B cell (primary cell): Measurements from ENCODE around the gene GH2. TPM values are rescaled to one million over a fixed set of nuclear protein-coding genes. Genes with fewer than 3 reads are reported as not detected.

Experiments used
- ATAC-seq: fragments of 200-7000 bp; cut with Tn5 transposase; one replicate; pipeline ENCODE4 v1.10.0; 2021; ENCODE audit warnings: low read depth, mild to moderate bottlenecking, moderate number of reproducible peaks, moderate library complexity
- CTCF ChIA-PET: fragments of 350-600 bp; sonication (Branson Sonifier 250); formaldehyde crosslinking; loops from one replicate; lab custom pipeline; 2021; ENCODE audit warnings: antibody characterized with exemption, inconsistent platforms; lab: Charles Lee
- POLR2A ChIA-PET: fragments of 350-600 bp; sonication (Branson Sonifier 250); formaldehyde crosslinking; loops from one replicate; lab custom pipeline; 2021; ENCODE audit warnings: antibody characterized with exemption; lab: Charles Lee
- DNase-seq: peaks from one replicate; pipeline ENCODE4 v3.0.0; 2013
- H2AFZ ChIP-seq: 2 replicates; pipeline ENCODE4 v1.6.1; 2012; ENCODE audit warnings: mild to moderate bottlenecking, low read depth, low read length; ENCODE audit not compliant: insufficient read depth, poor library complexity, severe bottlenecking
- H3K27ac ChIP-seq, 2 donors: 1 replicate in 1 of 2; 2 replicates in 1 of 2; pipeline ENCODE4 v1.5.1; 2012 to 2013; ENCODE audit warnings: low read length in 2 of 2, mild to moderate bottlenecking in 2 of 2, moderate library complexity in 1 of 2
- H3K27me3 ChIP-seq, 4 experiments: fragments of 200-600 bp in 1 of 4; sonication (generic) in 1 of 4; replicated peaks in 1 of 4; 1 replicate in 2 of 4; 2 replicates in 2 of 4; pipeline versions ENCODE4 v1.6.1 to v1.7.0; 2013 to 2016; ENCODE audit warnings: low read length in 3 of 4, mild to moderate bottlenecking in 2 of 4, mixed read lengths in 1 of 4, moderate library complexity in 1 of 4; ENCODE audit not compliant: insufficient read depth in 4 of 4, control insufficient read depth in 3 of 4; ENCODE audit errors: control extremely low read depth in 1 of 4
- H3K36me3 ChIP-seq, 2 experiments: replicated peaks in 1 of 2; 1 replicate in 1 of 2; 2 replicates in 1 of 2; pipeline versions ENCODE4 v1.6.1 to v1.7.1; 2013; ENCODE audit warnings: low read length in 1 of 2; ENCODE audit not compliant: insufficient read depth in 2 of 2, control insufficient read depth in 1 of 2; ENCODE audit errors: control extremely low read depth in 1 of 2, extremely low read depth in 1 of 2
- H3K4me1 ChIP-seq, 2 donors: fragments of 200-600 bp in 1 of 2; sonication (generic) in 1 of 2; 1 replicate in 1 of 2; 2 replicates in 1 of 2; pipeline versions ENCODE4 v1.5.1 to v1.6.1; 2013 to 2017; ENCODE audit warnings: low read length in 2 of 2; ENCODE audit not compliant: control insufficient read depth in 2 of 2, insufficient read depth in 2 of 2
- H3K4me2 ChIP-seq: replicated peaks from 2 replicates; pipeline ENCODE3; 2012; ENCODE audit warnings: mild to moderate bottlenecking, low read depth, low read length; ENCODE audit not compliant: poor library complexity, severe bottlenecking
- H3K4me3 ChIP-seq, 5 experiments: fragments of 200-600 bp in 1 of 5; sonication (generic) in 1 of 5; 1 replicate in 3 of 5; 2 replicates in 2 of 5; pipeline versions ENCODE4 v1.5.1 to v1.7.0; 2011 to 2016; ENCODE audit warnings: low read length in 4 of 5, mild to moderate bottlenecking in 4 of 5, low read depth in 2 of 5, control low read depth in 1 of 5, moderate library complexity in 1 of 5; ENCODE audit not compliant: insufficient read depth in 1 of 5; ENCODE audit errors: control extremely low read depth in 1 of 5, extremely low read depth in 1 of 5
- H3K79me2 ChIP-seq: fragments of 200-600 bp; sonication (generic); one replicate; pipeline ENCODE4 v1.6.0; 2016; ENCODE audit warnings: low read length; ENCODE audit not compliant: control insufficient read depth, insufficient read depth
- H3K9ac ChIP-seq: fragments of 200-600 bp; sonication (generic); 2 replicates; pipeline ENCODE4 v1.6.1; 2017; ENCODE audit warnings: mild to moderate bottlenecking, low read length, moderate library complexity
- H3K9me3 ChIP-seq, 3 donors: one replicate each; pipeline versions ENCODE4 v1.6.1 to v1.7.1; 2013; ENCODE audit warnings: low read length in 2 of 3; ENCODE audit not compliant: control insufficient read depth in 2 of 3, insufficient read depth in 1 of 3; ENCODE audit errors: control extremely low read depth in 1 of 3
- H4K20me1 ChIP-seq: 2 replicates; pipeline ENCODE4 v1.6.0; 2012; ENCODE audit warnings: mild to moderate bottlenecking, low read length; ENCODE audit not compliant: insufficient read depth, control insufficient read depth, poor library complexity, severe bottlenecking
- H3K27ac Mint-ChIP-seq: one replicate; pipeline ENCODE4 v1.8.0; 2021; ENCODE audit warnings: mixed read lengths
- H3K27me3 Mint-ChIP-seq: one replicate; pipeline ENCODE4 v1.8.0; 2021; ENCODE audit warnings: mixed read lengths
- H3K4me1 Mint-ChIP-seq: one replicate; pipeline ENCODE4 v1.8.0; 2021; ENCODE audit warnings: mixed read lengths
- H3K4me3 Mint-ChIP-seq: one replicate; pipeline ENCODE4 v1.8.0; 2021; ENCODE audit warnings: mixed read lengths
- H3K9me3 Mint-ChIP-seq: one replicate; pipeline ENCODE4 v1.8.0; 2022; ENCODE audit warnings: mixed read lengths; ENCODE audit not compliant: insufficient read depth
- CTCF ChIP-seq: fragments of 200-600 bp; IDR thresholded peaks from one replicate; pipeline ENCODE4 v1.8.0; 2022; ENCODE audit warnings: antibody characterized with exemption, mild to moderate bottlenecking
- EZH2 ChIP-seq: IDR thresholded peaks from 2 replicates; pipeline ENCODE4 v1.6.1; 2012; ENCODE audit warnings: borderline replicate concordance, low read depth, mild to moderate bottlenecking, moderate library complexity, low read length; ENCODE audit not compliant: insufficient read depth, poor library complexity, severe bottlenecking
- WGBS: methylation state at CpG from one replicate; pipeline ENCODE4 v1.1.5; 2013; ENCODE audit warnings: missing lambda C conversion rate; ENCODE audit not compliant: insufficient coverage; 5-methylcytosine and 5-hydroxymethylcytosine counted together
- intact Hi-C: fragments of 100-400 bp; cut with micrococcal nuclease; formaldehyde crosslinking; loops from one replicate; pipeline ENCODE4 v1.10.0; 2022
- polyA plus RNA-seq: library from polyadenylated mRNA; depleted of rRNA; stranded (reverse); fragments of >200 nt; gene quantifications from 2 replicates; pipeline ENCODE4 v1.2.3, GENCODE V29; 2012
- total RNA-seq, 2 donors: library from RNA; stranded (reverse); fragments of 120-200 nt in 1 of 2; gene quantifications; 1 replicate in 1 of 2; 2 replicates in 1 of 2; pipeline versions ENCODE4 v1.2.3 to v1.2.4, GENCODE V29; 2013 to 2022

GH2 gene
- total and polyA plus RNA-seq, 2 donors (not counting 1 experiment from before 2014, with no cell fraction given) = not detected

GRCh38 chr17:63848834-63849689 is 32.7 kb downstream of the GH2 start:
- H3K9me3 Mint-ChIP-seq = peaks cover 3% of the 10 kb centered on the region
- 33% methylated on average over 81 of the region's 82 CpGs for WGBS
- POLR2A ChIA-PET = interaction anchor here (1.3 to 1.6 kb wide), 3 partner anchors 107 to 171 kb away, joined by 3 to 6 read pairs (median 5); partner anchors contain the start of gene ICAM2
- peaks cover 21% of the 10 kb centered on the region for H3K4me1 Mint-ChIP-seq
- Histone ChIP-seq H3K36me3 (no peaks in the 10 kb centered on the region), H2AFZ (peak overlapping the region; percentile 96), H4K20me1 (no peaks in the 10 kb centered on the region), H3K4me2 (peak overlapping the region; percentile 75), H3K9ac (peak overlapping the region; percentile 62), H3K27ac (peak overlapping the region; percentile 65 to 84), H3K79me2 (no peaks in the 10 kb centered on the region), H3K27me3 (no peaks in the 10 kb centered on the region), H3K9me3 (peaks cover 0 to 16% (median 0%) of the 10 kb centered on the region in 3 donors), H3K4me3 (peak overlapping the region; percentile 32 to 60 (median 53)), H3K4me1 (peaks cover 7 to 19% of the 10 kb centered on the region in 2 donors)
- ATAC-seq (peak; percentile 96), DNase-seq (peak; percentile 97)
- CTCF ChIA-PET = interaction anchor here (0.7 to 1.7 kb wide), 17 partner anchors 10 to 434 kb away, joined by 3 to 15 read pairs (median 4); partner anchors contain the start of genes CD79B, FTSJ3, GH1 and ICAM2
- peak overlapping the region; percentile 91 for H3K27ac Mint-ChIP-seq
- no peaks in the 10 kb centered on the region for H3K27me3 Mint-ChIP-seq
- intact Hi-C loops = no loop called here
- peak overlapping the region; percentile 88 for H3K4me3 Mint-ChIP-seq
- no peak for TF ChIP-seq EZH2
- TF ChIP-seq CTCF = peak; percentile 84
